HepG2 (cell line): ENCODE results near the gene MAP1LC3A. TPM values are rescaled to one million over a fixed set of nuclear protein-coding genes. Genes with fewer than 3 reads are reported as not detected.
A peak's percentile ranks its signal among the peaks of the same experiment; 100 is the strongest.

Experiments used
- FOXK2 ChIP-seq: fragments of 450-650 bp; IDR thresholded peaks from 2 replicates; pipeline ENCODE4 v1.6.1; 2016
- GATA4 ChIP-seq: sonication (generic); IDR thresholded peaks from 2 replicates; pipeline ENCODE4 v1.6.1; 2016; ENCODE audit warnings: antibody characterized with exemption, low read depth, borderline replicate concordance
- GPN1 ChIP-seq: sonication (generic); formaldehyde crosslinking; IDR thresholded peaks from 2 replicates; pipeline ENCODE4 v1.5.1; 2020; ENCODE audit warnings: missing genetic modification reagents, borderline replicate concordance
- NFE2 ChIP-seq: sonication (generic); formaldehyde crosslinking; IDR thresholded peaks from 2 replicates; pipeline ENCODE4 v1.4.0; 2020; ENCODE audit warnings: missing genetic modification reagents
- NFKB2 ChIP-seq: sonication (generic); formaldehyde crosslinking; IDR thresholded peaks from 2 replicates; pipeline ENCODE4 v1.4.0; 2020; ENCODE audit warnings: missing genetic modification reagents, borderline replicate concordance
- SAP130 ChIP-seq: IDR thresholded peaks from 2 replicates; pipeline ENCODE4 v1.6.1; 2016; ENCODE audit warnings: low read depth
- ZKSCAN1 ChIP-seq: fragments of 150-350 bp; IDR thresholded peaks from 2 replicates; pipeline ENCODE4 v1.6.1; 2014; ENCODE audit warnings: low read length
- ZNF225 ChIP-seq: sonication (generic); formaldehyde crosslinking; IDR thresholded peaks from 2 replicates; pipeline ENCODE4 v1.4.0; 2020; ENCODE audit warnings: mild to moderate bottlenecking, missing genetic modification reagents
- ZNF3 ChIP-seq: IDR thresholded peaks from 2 replicates; pipeline ENCODE4 v1.7.0; 2017; ENCODE audit warnings: inconsistent platforms
- ZNF879 ChIP-seq: sonication (generic); formaldehyde crosslinking; IDR thresholded peaks from 2 replicates; pipeline ENCODE4 v1.8.1; 2023; ENCODE audit warnings: missing genetic modification reagents
- ZSCAN21 ChIP-seq: sonication (generic); formaldehyde crosslinking; IDR thresholded peaks from 2 replicates; pipeline ENCODE4 v1.8.0; 2022; ENCODE audit warnings: mild to moderate bottlenecking, missing genetic modification reagents, moderate library complexity, borderline replicate concordance
- polyA plus RNA-seq, 8 experiments: library from polyadenylated mRNA; depleted of rRNA in 3 of 8; stranded (reverse) in 7 of 8; unstranded in 1 of 8; fragments of >200 nt; fragmentation: Illumina TruSeq in 4 of 8; extraction: Trizol in 4 of 8; gene quantifications; 2 replicates each; pipeline versions ENCODE4 v1.2.1 to v1.2.3, GENCODE V29; 2011 to 2016; ENCODE audit warnings: low read depth in 4 of 8, missing spikeins in 1 of 8, mixed read lengths in 1 of 8; ENCODE audit not compliant: insufficient read depth in 1 of 8
- total RNA-seq, 5 experiments: library from RNA; depleted of rRNA; stranded (reverse); fragments of >200 nt; fragmentation: Illumina TruSeq; extraction: Trizol; gene quantifications; 2 replicates each; pipeline ENCODE4 v1.2.3, GENCODE V29; 2016; ENCODE audit warnings: low read depth in 1 of 5
- TF ChIP-seq, protein P1 (sequence below): sonication (generic); formaldehyde crosslinking; IDR thresholded peaks from 2 replicates; pipeline ENCODE4 v1.4.0; 2020; ENCODE audit warnings: missing genetic modification reagents
- TF ChIP-seq, protein P2 (sequence below): sonication (generic); formaldehyde crosslinking; IDR thresholded peaks from 2 replicates; pipeline ENCODE4 v1.4.0; 2020; ENCODE audit warnings: mild to moderate bottlenecking, low read depth, missing genetic modification reagents
- TF ChIP-seq, protein P3 (sequence below): sonication (generic); formaldehyde crosslinking; IDR thresholded peaks from 2 replicates; pipeline ENCODE4 v1.4.0; 2020; ENCODE audit warnings: missing genetic modification reagents
- TF ChIP-seq, protein P4 (sequence below): sonication (generic); formaldehyde crosslinking; IDR thresholded peaks from 2 replicates; pipeline ENCODE4 v1.9.0; 2022; ENCODE audit warnings: missing genetic modification reagents, mild to moderate bottlenecking, borderline replicate concordance
- TF ChIP-seq, protein P5 (sequence below): sonication (generic); formaldehyde crosslinking; conservative IDR thresholded peaks from 2 replicates; pipeline ENCODE4 v1.4.0; 2020; ENCODE audit warnings: missing genetic modification reagents
- TF ChIP-seq, protein P6 (sequence below): sonication (generic); formaldehyde crosslinking; IDR thresholded peaks from 2 replicates; pipeline ENCODE4 v1.4.0; 2020; ENCODE audit warnings: missing genetic modification reagents

Gene MAP1LC3A
- total and polyA plus RNA-seq, 2 of the 13 experiments (the other 11 are each of a cell fraction or from before 2014, with no cell fraction given) = not detected

DNA sequence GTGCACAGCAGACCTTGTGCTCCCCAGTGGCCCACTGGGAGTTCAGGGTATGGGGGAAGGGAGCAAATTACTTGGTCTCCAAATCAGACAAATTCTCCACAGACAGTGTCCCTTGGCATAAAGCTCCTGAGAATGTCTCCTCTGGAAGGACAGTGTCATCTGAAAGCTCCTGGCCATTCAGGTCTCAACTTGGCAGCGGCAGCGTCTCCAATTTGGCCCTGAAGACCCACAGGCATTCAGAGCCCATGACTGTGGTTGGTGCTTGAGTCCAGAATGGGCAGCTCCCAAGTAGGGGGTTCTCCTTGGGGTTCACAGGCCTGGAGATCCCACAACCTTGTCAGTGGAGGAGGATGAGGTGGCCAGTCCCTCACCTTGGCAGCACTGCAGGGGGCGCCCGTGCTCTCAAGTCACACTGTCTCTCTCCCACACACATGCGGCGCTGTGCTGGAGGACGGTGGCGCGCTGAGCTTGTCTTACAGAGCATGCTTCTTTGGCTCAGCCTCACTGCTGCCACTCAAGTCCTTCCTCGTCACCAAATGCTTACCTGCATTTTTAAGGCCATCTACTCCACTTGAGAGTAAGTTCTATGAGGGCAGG lies 21.6 kb upstream of the MAP1LC3A start (continued):
- TF ChIP-seq, protein P1, sequence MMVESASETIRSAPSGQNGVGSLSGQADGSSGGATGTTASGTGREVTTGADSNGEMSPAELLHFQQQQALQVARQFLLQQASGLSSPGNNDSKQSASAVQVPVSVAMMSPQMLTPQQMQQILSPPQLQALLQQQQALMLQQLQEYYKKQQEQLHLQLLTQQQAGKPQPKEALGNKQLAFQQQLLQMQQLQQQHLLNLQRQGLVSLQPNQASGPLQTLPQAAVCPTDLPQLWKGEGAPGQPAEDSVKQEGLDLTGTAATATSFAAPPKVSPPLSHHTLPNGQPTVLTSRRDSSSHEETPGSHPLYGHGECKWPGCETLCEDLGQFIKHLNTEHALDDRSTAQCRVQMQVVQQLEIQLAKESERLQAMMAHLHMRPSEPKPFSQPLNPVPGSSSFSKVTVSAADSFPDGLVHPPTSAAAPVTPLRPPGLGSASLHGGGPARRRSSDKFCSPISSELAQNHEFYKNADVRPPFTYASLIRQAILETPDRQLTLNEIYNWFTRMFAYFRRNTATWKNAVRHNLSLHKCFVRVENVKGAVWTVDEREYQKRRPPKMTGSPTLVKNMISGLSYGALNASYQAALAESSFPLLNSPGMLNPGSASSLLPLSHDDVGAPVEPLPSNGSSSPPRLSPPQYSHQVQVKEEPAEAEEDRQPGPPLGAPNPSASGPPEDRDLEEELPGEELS = no peak
- no peak for TF ChIP-seq GATA4
- TF ChIP-seq, protein P2, sequence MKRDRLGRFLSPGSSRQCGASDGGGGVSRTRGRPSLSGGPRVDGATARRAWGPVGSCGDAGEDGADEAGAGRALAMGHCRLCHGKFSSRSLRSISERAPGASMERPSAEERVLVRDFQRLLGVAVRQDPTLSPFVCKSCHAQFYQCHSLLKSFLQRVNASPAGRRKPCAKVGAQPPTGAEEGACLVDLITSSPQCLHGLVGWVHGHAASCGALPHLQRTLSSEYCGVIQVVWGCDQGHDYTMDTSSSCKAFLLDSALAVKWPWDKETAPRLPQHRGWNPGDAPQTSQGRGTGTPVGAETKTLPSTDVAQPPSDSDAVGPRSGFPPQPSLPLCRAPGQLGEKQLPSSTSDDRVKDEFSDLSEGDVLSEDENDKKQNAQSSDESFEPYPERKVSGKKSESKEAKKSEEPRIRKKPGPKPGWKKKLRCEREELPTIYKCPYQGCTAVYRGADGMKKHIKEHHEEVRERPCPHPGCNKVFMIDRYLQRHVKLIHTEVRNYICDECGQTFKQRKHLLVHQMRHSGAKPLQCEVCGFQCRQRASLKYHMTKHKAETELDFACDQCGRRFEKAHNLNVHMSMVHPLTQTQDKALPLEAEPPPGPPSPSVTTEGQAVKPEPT = 0 out of 2 replicates have a peak, but pooled peaks have one; percentile 42
- TF ChIP-seq, protein P3, sequence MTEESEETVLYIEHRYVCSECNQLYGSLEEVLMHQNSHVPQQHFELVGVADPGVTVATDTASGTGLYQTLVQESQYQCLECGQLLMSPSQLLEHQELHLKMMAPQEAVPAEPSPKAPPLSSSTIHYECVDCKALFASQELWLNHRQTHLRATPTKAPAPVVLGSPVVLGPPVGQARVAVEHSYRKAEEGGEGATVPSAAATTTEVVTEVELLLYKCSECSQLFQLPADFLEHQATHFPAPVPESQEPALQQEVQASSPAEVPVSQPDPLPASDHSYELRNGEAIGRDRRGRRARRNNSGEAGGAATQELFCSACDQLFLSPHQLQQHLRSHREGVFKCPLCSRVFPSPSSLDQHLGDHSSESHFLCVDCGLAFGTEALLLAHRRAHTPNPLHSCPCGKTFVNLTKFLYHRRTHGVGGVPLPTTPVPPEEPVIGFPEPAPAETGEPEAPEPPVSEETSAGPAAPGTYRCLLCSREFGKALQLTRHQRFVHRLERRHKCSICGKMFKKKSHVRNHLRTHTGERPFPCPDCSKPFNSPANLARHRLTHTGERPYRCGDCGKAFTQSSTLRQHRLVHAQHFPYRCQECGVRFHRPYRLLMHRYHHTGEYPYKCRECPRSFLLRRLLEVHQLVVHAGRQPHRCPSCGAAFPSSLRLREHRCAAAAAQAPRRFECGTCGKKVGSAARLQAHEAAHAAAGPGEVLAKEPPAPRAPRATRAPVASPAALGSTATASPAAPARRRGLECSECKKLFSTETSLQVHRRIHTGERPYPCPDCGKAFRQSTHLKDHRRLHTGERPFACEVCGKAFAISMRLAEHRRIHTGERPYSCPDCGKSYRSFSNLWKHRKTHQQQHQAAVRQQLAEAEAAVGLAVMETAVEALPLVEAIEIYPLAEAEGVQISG (CRISPR knock-in tag) = 0 out of 2 replicates have a peak, but pooled peaks have one; percentile 24
- TF ChIP-seq, protein P4, sequence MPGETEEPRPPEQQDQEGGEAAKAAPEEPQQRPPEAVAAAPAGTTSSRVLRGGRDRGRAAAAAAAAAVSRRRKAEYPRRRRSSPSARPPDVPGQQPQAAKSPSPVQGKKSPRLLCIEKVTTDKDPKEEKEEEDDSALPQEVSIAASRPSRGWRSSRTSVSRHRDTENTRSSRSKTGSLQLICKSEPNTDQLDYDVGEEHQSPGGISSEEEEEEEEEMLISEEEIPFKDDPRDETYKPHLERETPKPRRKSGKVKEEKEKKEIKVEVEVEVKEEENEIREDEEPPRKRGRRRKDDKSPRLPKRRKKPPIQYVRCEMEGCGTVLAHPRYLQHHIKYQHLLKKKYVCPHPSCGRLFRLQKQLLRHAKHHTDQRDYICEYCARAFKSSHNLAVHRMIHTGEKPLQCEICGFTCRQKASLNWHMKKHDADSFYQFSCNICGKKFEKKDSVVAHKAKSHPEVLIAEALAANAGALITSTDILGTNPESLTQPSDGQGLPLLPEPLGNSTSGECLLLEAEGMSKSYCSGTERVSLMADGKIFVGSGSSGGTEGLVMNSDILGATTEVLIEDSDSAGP (CRISPR knock-in tag) = 0 out of 2 replicates have a peak, but pooled peaks have one; percentile 39
- no peak for TF ChIP-seq ZNF3 (CRISPR knock-in tag)
- TF ChIP-seq GPN1 (CRISPR knock-in tag) = no peak
- TF ChIP-seq, protein P5, sequence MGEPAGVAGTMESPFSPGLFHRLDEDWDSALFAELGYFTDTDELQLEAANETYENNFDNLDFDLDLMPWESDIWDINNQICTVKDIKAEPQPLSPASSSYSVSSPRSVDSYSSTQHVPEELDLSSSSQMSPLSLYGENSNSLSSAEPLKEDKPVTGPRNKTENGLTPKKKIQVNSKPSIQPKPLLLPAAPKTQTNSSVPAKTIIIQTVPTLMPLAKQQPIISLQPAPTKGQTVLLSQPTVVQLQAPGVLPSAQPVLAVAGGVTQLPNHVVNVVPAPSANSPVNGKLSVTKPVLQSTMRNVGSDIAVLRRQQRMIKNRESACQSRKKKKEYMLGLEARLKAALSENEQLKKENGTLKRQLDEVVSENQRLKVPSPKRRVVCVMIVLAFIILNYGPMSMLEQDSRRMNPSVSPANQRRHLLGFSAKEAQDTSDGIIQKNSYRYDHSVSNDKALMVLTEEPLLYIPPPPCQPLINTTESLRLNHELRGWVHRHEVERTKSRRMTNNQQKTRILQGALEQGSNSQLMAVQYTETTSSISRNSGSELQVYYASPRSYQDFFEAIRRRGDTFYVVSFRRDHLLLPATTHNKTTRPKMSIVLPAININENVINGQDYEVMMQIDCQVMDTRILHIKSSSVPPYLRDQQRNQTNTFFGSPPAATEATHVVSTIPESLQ (CRISPR knock-in tag) = no peak
- TF ChIP-seq, protein P6, sequence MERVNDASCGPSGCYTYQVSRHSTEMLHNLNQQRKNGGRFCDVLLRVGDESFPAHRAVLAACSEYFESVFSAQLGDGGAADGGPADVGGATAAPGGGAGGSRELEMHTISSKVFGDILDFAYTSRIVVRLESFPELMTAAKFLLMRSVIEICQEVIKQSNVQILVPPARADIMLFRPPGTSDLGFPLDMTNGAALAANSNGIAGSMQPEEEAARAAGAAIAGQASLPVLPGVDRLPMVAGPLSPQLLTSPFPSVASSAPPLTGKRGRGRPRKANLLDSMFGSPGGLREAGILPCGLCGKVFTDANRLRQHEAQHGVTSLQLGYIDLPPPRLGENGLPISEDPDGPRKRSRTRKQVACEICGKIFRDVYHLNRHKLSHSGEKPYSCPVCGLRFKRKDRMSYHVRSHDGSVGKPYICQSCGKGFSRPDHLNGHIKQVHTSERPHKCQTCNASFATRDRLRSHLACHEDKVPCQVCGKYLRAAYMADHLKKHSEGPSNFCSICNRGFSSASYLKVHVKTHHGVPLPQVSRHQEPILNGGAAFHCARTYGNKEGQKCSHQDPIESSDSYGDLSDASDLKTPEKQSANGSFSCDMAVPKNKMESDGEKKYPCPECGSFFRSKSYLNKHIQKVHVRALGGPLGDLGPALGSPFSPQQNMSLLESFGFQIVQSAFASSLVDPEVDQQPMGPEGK (CRISPR knock-in tag) = no peak
- TF ChIP-seq ZSCAN21 (CRISPR knock-in tag) = 0 out of 2 replicates have a peak, but pooled peaks have one; percentile 35
- TF ChIP-seq FOXK2 = no peak
- no peak for TF ChIP-seq ZNF879 (CRISPR knock-in tag)
- no peak for TF ChIP-seq ZKSCAN1
- TF ChIP-seq SAP130 (CRISPR knock-in tag) = peak; percentile 55; the same call in 1 of the 2 replicates
- TF ChIP-seq NFKB2 (CRISPR knock-in tag) = peak; percentile 37; the same call in 1 of the 2 replicates
- TF ChIP-seq NFE2 (CRISPR knock-in tag) = no peak
- TF ChIP-seq ZNF225 (CRISPR knock-in tag) = peak; percentile 28; the same call in 1 of the 2 replicates
